OCI-LY1 (cell line): ENCODE measurements around the gene NMRK2.
A peak's percentile ranks its signal among the peaks of the same experiment; 100 is the strongest.

Experiments used
- H2AFZ ChIP-seq: fragments of 200-600 bp; sonication (generic), shearing (Covaris generic); 2 replicates; pipeline ENCODE4 v1.6.0; 2014; ENCODE audit warnings: antibody characterized with exemption, mild to moderate bottlenecking, low read length
- H3F3A ChIP-seq: fragments of 200-600 bp; sonication (generic), shearing (Covaris generic); 2 replicates; pipeline ENCODE4 v1.6.0; 2014; ENCODE audit warnings: mild to moderate bottlenecking, antibody characterized with exemption, low read length, moderate library complexity; ENCODE audit not compliant: insufficient read depth
- H3K27ac ChIP-seq: fragments of 200-600 bp; sonication (generic); 2 replicates; pipeline ENCODE4 v1.5.1; 2014; ENCODE audit warnings: low read length, mixed run types, mild to moderate bottlenecking, low read depth; ENCODE audit not compliant: poor library complexity, severe bottlenecking
- H3K27me3 ChIP-seq: fragments of 200-600 bp; sonication (generic); 2 replicates; pipeline ENCODE4 v1.6.0; 2014; ENCODE audit warnings: antibody characterized with exemption, mild to moderate bottlenecking, low read length, moderate library complexity; ENCODE audit not compliant: insufficient read depth
- H3K36me3 ChIP-seq: fragments of 200-600 bp; sonication (generic); 2 replicates; pipeline ENCODE4 v1.6.1; 2014; ENCODE audit warnings: mild to moderate bottlenecking, antibody characterized with exemption, low read length, moderate library complexity, mixed read lengths; ENCODE audit not compliant: insufficient read depth
- H3K4me1 ChIP-seq: fragments of 200-600 bp; sonication (generic); 2 replicates; pipeline ENCODE4 v1.5.1; 2014; ENCODE audit warnings: mild to moderate bottlenecking, low read length, moderate library complexity; ENCODE audit not compliant: insufficient read depth, severe bottlenecking
- H3K4me2 ChIP-seq: fragments of 200-600 bp; sonication (generic), shearing (Covaris generic); 2 replicates; pipeline ENCODE4 v1.6.1; 2014; ENCODE audit warnings: low read length
- H3K4me3 ChIP-seq: fragments of 200-600 bp; sonication (generic); 2 replicates; pipeline ENCODE4 v1.5.1; 2014; ENCODE audit warnings: low read length, low read depth, mild to moderate bottlenecking, mixed read lengths; ENCODE audit not compliant: poor library complexity, severe bottlenecking
- H3K79me2 ChIP-seq: fragments of 200-600 bp; shearing (Covaris generic); 2 replicates; pipeline ENCODE4 v1.6.1; 2016; ENCODE audit warnings: mixed run types, low read length, mixed read lengths; ENCODE audit not compliant: insufficient read depth
- H3K9ac ChIP-seq: fragments of 200-600 bp; sonication (generic), shearing (Covaris generic); 2 replicates; pipeline ENCODE4 v1.6.1; 2014; ENCODE audit warnings: mild to moderate bottlenecking, low read length, mixed read lengths
- H3K9me2 ChIP-seq: fragments of 200-600 bp; sonication (generic), shearing (Covaris generic); 2 replicates; pipeline ENCODE4 v1.6.1; 2014; ENCODE audit warnings: low read depth, mild to moderate bottlenecking, low read length, mixed read lengths
- H3K9me3 ChIP-seq: fragments of 200-600 bp; shearing (Covaris generic); 2 replicates; pipeline ENCODE4 v1.6.1; 2014; ENCODE audit warnings: low read length, mixed read lengths
- H4K20me1 ChIP-seq: fragments of 200-600 bp; sonication (generic), shearing (Covaris generic); 2 replicates; pipeline ENCODE4 v1.6.0; 2016; ENCODE audit warnings: mild to moderate bottlenecking, low read length; ENCODE audit not compliant: insufficient read depth
- CTCF ChIP-seq: fragments of 200-600 bp; sonication (generic), shearing (Covaris generic); IDR thresholded peaks from 2 replicates; pipeline ENCODE4 v1.5.1; 2017; ENCODE audit warnings: mild to moderate bottlenecking, antibody characterized with exemption, low read length, moderate library complexity, mixed read lengths
- EZH2 ChIP-seq: fragments of 200-600 bp; sonication (generic), shearing (Covaris generic); IDR thresholded peaks from 2 replicates; pipeline ENCODE4 v1.8.0; 2017; ENCODE audit warnings: borderline replicate concordance, mixed run types, mild to moderate bottlenecking, antibody characterized with exemption, low read length, moderate library complexity, mixed read lengths

Gene NMRK2

GRCh38 chr19:3981373-3981735, 48.5 kb downstream of the NMRK2 start:
- peaks cover 4% of the 10 kb centered on the region; the same call in 1 of the 2 replicates for H3F3A ChIP-seq
- peaks cover 28% of the 10 kb centered on the region for H3K79me2 ChIP-seq
- H3K4me3 ChIP-seq: no peak overlapping the region
- H4K20me1 ChIP-seq: no peaks in the 10 kb centered on the region
- H3K9ac ChIP-seq: no peak overlapping the region
- no peaks in the 10 kb centered on the region for H3K27me3 ChIP-seq
- H3K36me3 ChIP-seq: peaks cover 86% of the 10 kb centered on the region
- H2AFZ ChIP-seq: no peak overlapping the region
- H3K4me1 ChIP-seq: peaks cover 25% of the 10 kb centered on the region
- no peaks in the 10 kb centered on the region for H3K9me2 ChIP-seq
- H3K27ac ChIP-seq: no peak overlapping the region
- H3K4me2 ChIP-seq: no peak overlapping the region
- TF ChIP-seq CTCF (no peak), EZH2 (no peak)
- H3K9me3 ChIP-seq: no peaks in the 10 kb centered on the region

- Histone ChIP-seq H3F3A (peaks cover 5% of the 10 kb centered on the region; the same call in 1 of the 2 replicates), H3K27me3 (no peaks in the 10 kb centered on the region), H3K4me3 (no peak overlapping the region), H4K20me1 (no peaks in the 10 kb centered on the region), H3K9ac (no peak overlapping the region), H2AFZ (no peak overlapping the region), H3K9me3 (no peaks in the 10 kb centered on the region), H3K9me2 (no peaks in the 10 kb centered on the region), H3K36me3 (peaks cover 79% of the 10 kb centered on the region), H3K79me2 (peaks cover 28% of the 10 kb centered on the region), H3K27ac (no peak overlapping the region), H3K4me2 (no peak overlapping the region), H3K4me1 (peaks cover 31% of the 10 kb centered on the region)
- TF ChIP-seq EZH2 (no peak), CTCF (no peak)
Observed at GRCh38 chr19:3981736-3982681, 49.1 kb downstream of the NMRK2 start.

- no peak overlapping the region for H2AFZ ChIP-seq
- H3K27me3 ChIP-seq: no peaks in the 10 kb centered on the region
- no peaks in the 10 kb centered on the region for H3K9me3 ChIP-seq
- H3K4me3 ChIP-seq: peak overlapping the region; percentile 99
- no peaks in the 10 kb centered on the region for H4K20me1 ChIP-seq
- H3K4me2 ChIP-seq: peak overlapping the region; percentile 93
- TF ChIP-seq EZH2 (no peak), CTCF (no peak)
- H3F3A ChIP-seq: peaks cover 12% of the 10 kb centered on the region; the same call in 1 of the 2 replicates
- H3K27ac ChIP-seq: no peak overlapping the region
- peaks cover 28% of the 10 kb centered on the region for H3K79me2 ChIP-seq
- H3K9ac ChIP-seq: peak overlapping the region; percentile 100; the same call in 1 of the 2 replicates
- peaks cover 70% of the 10 kb centered on the region for H3K36me3 ChIP-seq
- H3K9me2 ChIP-seq: no peaks in the 10 kb centered on the region
- peaks cover 39% of the 10 kb centered on the region for H3K4me1 ChIP-seq
Observed at GRCh38 chr19:3982701-3983541, 50.1 kb downstream of the NMRK2 start.
